GM12878 (cell line): Measurements from ENCODE around the gene PFKP. TPM values are rescaled to one million over a fixed set of nuclear protein-coding genes. Genes with fewer than 3 reads are reported as not detected.

Experiments
- ATAC-seq: fragments of 200-7000 bp; cut with Tn5 transposase; 3 replicates; pipeline ENCODE4 v1.9.1; 2020; ENCODE audit warnings: mild to moderate bottlenecking, moderate library complexity
- BruUV-seq: library from RNA; stranded (reverse); fragments of 400-500 nt; replicated peaks from 2 replicates; lab custom pipeline; 2021; lab: Mats Ljungman, UMichigan
- CTCF ChIA-PET: fragments of 300-600 bp; sonication (Branson Sonifier 250); formaldehyde crosslinking; extraction: SDS; loops from one replicate; lab custom pipeline; 2021; ENCODE audit warnings: inconsistent platforms; lab: Yijun Ruan, JAX
- POLR2A ChIA-PET: fragments of 350-600 bp; formaldehyde crosslinking; extraction: SDS; loops from one replicate; lab custom pipeline; 2021; ENCODE audit warnings: inconsistent platforms; lab: Charles Lee
- RAD21 ChIA-PET: fragments of 300-600 bp; sonication (Branson Sonifier 250); formaldehyde crosslinking; loops from one replicate; lab custom pipeline; 2023; ENCODE audit warnings: antibody characterized with exemption; ENCODE audit not compliant: unreplicated experiment; lab: Charles Lee
- SMC1A ChIA-PET: fragments of 300-600 bp; sonication (Branson Sonifier 250); formaldehyde crosslinking; loops from one replicate; lab custom pipeline; 2023; ENCODE audit not compliant: unreplicated experiment, uncharacterized antibody; lab: Charles Lee
- DNase-seq: peaks from one replicate; pipeline ENCODE4 v3.0.0-alpha.2; 2011; ENCODE audit warnings: low read depth, low spot score
- FAIRE-seq: peaks from 3 replicates; lab custom pipeline; 2011; peaks lifted over from hg19 to GRCh38; lab: Jason Lieb, UNC
- H2AFZ ChIP-seq: 2 replicates; pipeline ENCODE4 v1.6.0; 2011; ENCODE audit warnings: low read depth, low read length, control low read depth; ENCODE audit not compliant: control insufficient read depth
- H3K27ac ChIP-seq: 2 replicates; pipeline ENCODE4 v1.5.1; 2011; ENCODE audit warnings: control low read depth; ENCODE audit not compliant: control insufficient read depth, insufficient read depth
- H3K27me3 ChIP-seq, 2 experiments: replicated peaks in 1 of 2; 2 replicates each; pipeline versions ENCODE4 v1.6.0 to v1.6.1; 2011; ENCODE audit warnings: low read length in 1 of 2; ENCODE audit not compliant: control insufficient read depth in 2 of 2, insufficient read depth in 2 of 2
- H3K36me3 ChIP-seq, 2 experiments: 2 replicates each; pipeline ENCODE4 v1.5.1; 2011; ENCODE audit warnings: low read length in 1 of 2; ENCODE audit not compliant: control insufficient read depth in 2 of 2, insufficient read depth in 2 of 2
- H3K4me1 ChIP-seq: 2 replicates; pipeline ENCODE4 v1.6.1; 2011; ENCODE audit warnings: mild to moderate bottlenecking, low read length, moderate library complexity, mixed read lengths; ENCODE audit not compliant: control insufficient read depth, insufficient read depth
- H3K4me2 ChIP-seq: 2 replicates; pipeline ENCODE4 v1.6.0; 2011; ENCODE audit warnings: control low read depth; ENCODE audit not compliant: control insufficient read depth, insufficient read depth
- H3K4me3 ChIP-seq: fragments of 200-600 bp; sonication (generic); 2 replicates; pipeline ENCODE4 v1.5.1; 2016
- H3K79me2 ChIP-seq: 2 replicates; pipeline ENCODE4 v1.6.0; 2011; ENCODE audit warnings: low read length; ENCODE audit not compliant: control insufficient read depth, insufficient read depth
- H3K9ac ChIP-seq: 2 replicates; pipeline ENCODE4 v1.8.0; 2011; ENCODE audit warnings: low read length, control low read depth, mixed read lengths; ENCODE audit not compliant: control insufficient read depth, insufficient read depth
- H3K9me3 ChIP-seq: replicated peaks from 3 replicates; pipeline ENCODE4 v1.5.1; 2011; ENCODE audit warnings: mild to moderate bottlenecking, low read length; ENCODE audit not compliant: control insufficient read depth, insufficient read depth
- H4K20me1 ChIP-seq: 2 replicates; pipeline ENCODE4 v1.6.0; 2011; ENCODE audit not compliant: control insufficient read depth, insufficient read depth
- E2F4 ChIP-seq: IDR thresholded peaks from 2 replicates; pipeline ENCODE4 v1.6.1; 2012; ENCODE audit warnings: low read depth, low read length, improper control_type of control experiment
- HDAC6 ChIP-seq: fragments of 200-600 bp; sonication (generic); IDR thresholded peaks from one replicate; pipeline ENCODE4 v1.8.0; 2017; ENCODE audit warnings: antibody characterized with exemption; ENCODE audit not compliant: unreplicated experiment
- IKZF2 ChIP-seq, 2 experiments: fragments of 450-650 bp; IDR thresholded peaks; 2 replicates each; pipeline ENCODE4 v1.6.1; 2017; ENCODE audit warnings: mild to moderate bottlenecking in 2 of 2, moderate library complexity in 2 of 2
- KAT2A ChIP-seq: conservative IDR thresholded peaks from 2 replicates; pipeline ENCODE4 v1.6.1; 2011; ENCODE audit warnings: low read depth, low read length; ENCODE audit not compliant: control insufficient read depth
- MEF2A ChIP-seq: IDR thresholded peaks from 2 replicates; pipeline ENCODE4 v1.6.1; 2011; ENCODE audit warnings: low read depth, mild to moderate bottlenecking, low read length, moderate library complexity; ENCODE audit not compliant: insufficient read depth
- NFIC ChIP-seq: IDR thresholded peaks from 2 replicates; pipeline ENCODE4 v1.6.1; 2012; ENCODE audit warnings: low read depth, mild to moderate bottlenecking, inconsistent platforms, low read length, moderate library complexity
- RBBP5 ChIP-seq: fragments of 200-600 bp; sonication (generic); conservative IDR thresholded peaks from 2 replicates; pipeline ENCODE4 v1.6.1; 2016
- SIX5 ChIP-seq: IDR thresholded peaks from 2 replicates; pipeline ENCODE4 v1.6.1; 2011; ENCODE audit warnings: mild to moderate bottlenecking, low read depth, low read length, moderate library complexity; ENCODE audit not compliant: severe bottlenecking
- SMAD1 ChIP-seq: fragments of 450-650 bp; IDR thresholded peaks from 2 replicates; pipeline ENCODE4 v1.6.1; 2018; ENCODE audit warnings: mild to moderate bottlenecking, low read depth; ENCODE audit not compliant: partially characterized antibody
- SMC3 ChIP-seq: IDR thresholded peaks from 2 replicates; pipeline ENCODE4 v1.6.1; 2011; ENCODE audit warnings: low read length, improper control_type of control experiment, borderline replicate concordance
- SRF ChIP-seq, 2 experiments: IDR thresholded peaks; 2 replicates each; pipeline ENCODE4 v1.6.1; 2011; ENCODE audit warnings: low read depth in 2 of 2, low read length in 2 of 2, mild to moderate bottlenecking in 1 of 2, moderate library complexity in 1 of 2
- SUZ12 ChIP-seq: fragments of 200-600 bp; sonication (generic); IDR thresholded peaks from one replicate; pipeline ENCODE4 v1.6.1; 2018; ENCODE audit warnings: antibody characterized with exemption, mild to moderate bottlenecking; ENCODE audit not compliant: unreplicated experiment
- TBL1XR1 ChIP-seq: IDR thresholded peaks from 2 replicates; pipeline ENCODE4 v1.6.1; 2012; ENCODE audit warnings: low read depth, low read length, improper control_type of control experiment
- ZSCAN29 ChIP-seq: fragments of 450-650 bp; IDR thresholded peaks from 2 replicates; pipeline ENCODE4 v1.6.1; 2017; ENCODE audit warnings: mild to moderate bottlenecking, moderate library complexity
- WGBS: methylation state at CpG from one replicate; pipeline ENCODE4 v1.1.6; 2016; ENCODE audit warnings: low lambda C conversion rate; ENCODE audit not compliant: insufficient replicate concordance, insufficient coverage; ENCODE audit errors: missing lambda C conversion rate; 5-methylcytosine and 5-hydroxymethylcytosine counted together
- in situ Hi-C: fragments of 300-500 bp; cut with MboI; formaldehyde crosslinking; loops from 9 replicates; pipeline ENCODE4 v1.14.3; 2018; ENCODE audit warnings: mixed read lengths
- intact Hi-C: fragments of 100-400 bp; cut with micrococcal nuclease; formaldehyde crosslinking; loops from one replicate; pipeline ENCODE4 v1.14.2; 2022; ENCODE audit not compliant: unreplicated experiment
- polyA plus RNA-seq, 11 experiments: library from polyadenylated mRNA; depleted of rRNA in 4 of 11; unstranded in 6 of 11; stranded (reverse) in 5 of 11; fragments of >200 nt; fragmentation: Nextera tagmentation in 4 of 11; fragmentation: Illumina TruSeq in 1 of 11; extraction: Ambion mirVana in 4 of 11; extraction: Trizol in 1 of 11; gene quantifications; 1 replicate in 1 of 11; 2 replicates in 10 of 11; pipeline versions ENCODE4 v1.2.1 to v1.2.3, GENCODE V29; 2011 to 2016; ENCODE audit warnings: inconsistent platforms in 2 of 11, missing spikeins in 2 of 11, low read depth in 1 of 11
- total RNA-seq, 4 experiments: library from RNA; depleted of rRNA in 3 of 4; stranded (reverse); fragments of >200 nt in 3 of 4; fragmentation: Illumina TruSeq in 1 of 4; extraction: Trizol in 1 of 4; gene quantifications; 2 replicates each; pipeline versions ENCODE4 v1.2.1 to v1.2.3, GENCODE V29; 2013 to 2021

The PFKP gene
- total and polyA plus RNA-seq, 10 of the 15 experiments (the other 5 are each of a cell fraction or from before 2014, with no cell fraction given) = 27.0 to 145 (median 95.7) TPM

- no peak; the same call in 2 of the 3 replicates for ATAC-seq
- intact Hi-C loops (no loop called here), in situ Hi-C loops (no loop called here)
- Histone ChIP-seq H3K9me3 (peaks cover 1% of the 10 kb centered on the region; the same call in 1 of the 3 replicates), H3K9ac (no peak overlapping the region), H3K27ac (no peak overlapping the region), H3K36me3 (no peaks in the 10 kb centered on the region), H3K4me1 (no peaks in the 10 kb centered on the region), H3K4me2 (no peak overlapping the region), H2AFZ (no peak overlapping the region), H3K79me2 (no peaks in the 10 kb centered on the region), H3K27me3 (no peaks in the 10 kb centered on the region; a peak in 2 of 4 replicates), H3K4me3 (no peak overlapping the region), H4K20me1 (no peaks in the 10 kb centered on the region)
- TF ChIP-seq IKZF2 (IDR thresholded peaks at IDR 0.05) = peak in 1 of 2 experiments; percentile 17; a peak in 2 of 4 replicates
- no peak for TF ChIP-seq SMC3
- TF ChIP-seq HDAC6 = no peak
- no peak for TF ChIP-seq SRF (IDR thresholded peaks at IDR 0.05; ENCODE audit: low read depth in 2 of 2, low read length in 2 of 2)
- ChIA-PET CTCF (no interaction called here), SMC1A (no interaction called here), RAD21 (no interaction called here), POLR2A (no interaction called here)
- FAIRE-seq = no peak
- DNase-seq = no peak
- BruUV-seq = no TSS peak
- 25% methylated on average over 5 of the region's 5 CpGs for WGBS
Observed at GRCh38 chr10:3056280-3057037, 10.9 kb upstream of the PFKP start.

GRCh38 chr10:3057946-3058345 lies 9.4 kb upstream of the PFKP start:
- ATAC-seq (no peak), FAIRE-seq (no peak), DNase-seq (no peak)
- intact Hi-C loops = no loop called here
- Histone ChIP-seq H3K79me2 (no peaks in the 10 kb centered on the region), H3K4me3 (no peak overlapping the region), H3K27me3 (no peaks in the 10 kb centered on the region; a peak in 2 of 4 replicates), H3K9ac (no peak overlapping the region), H3K4me2 (no peak overlapping the region), H3K36me3 (no peaks in the 10 kb centered on the region), H4K20me1 (no peaks in the 10 kb centered on the region), H3K4me1 (no peaks in the 10 kb centered on the region), H3K27ac (no peak overlapping the region), H3K9me3 (peaks cover 1% of the 10 kb centered on the region; the same call in 1 of the 3 replicates), H2AFZ (no peak overlapping the region)
- TF ChIP-seq NFIC (no peak), ZSCAN29 (no peak), KAT2A (no peak), SMAD1 (no peak), TBL1XR1 (no peak), MEF2A (no peak), E2F4 (no peak), SIX5 (no peak), SUZ12 (no peak), RBBP5 (no peak)
- ChIA-PET POLR2A (no interaction called here), CTCF (no interaction called here), SMC1A (no interaction called here), RAD21 (no interaction called here)
- no TSS peak for BruUV-seq
- in situ Hi-C loops = no loop called here
- WGBS = 69% methylated on average over 8 of the region's 8 CpGs
